Activated naive CD4-positive, alpha-beta T cell treated with anti-CD3 and anti-CD28 coated beads, Interleukin-2, amount 50 U/mL, for 24 hours (primary cell): Measurements from ENCODE around the gene MCF2L.
A peak's percentile ranks its signal among the peaks of the same experiment; 100 is the strongest.

Source experiments
- H3K27ac Mint-ChIP-seq: one replicate; pipeline ENCODE4 v1.8.0; 2021; ENCODE audit warnings: mild to moderate bottlenecking, mixed read lengths
- H3K27me3 Mint-ChIP-seq: one replicate; pipeline ENCODE4 v1.8.0; 2021; ENCODE audit warnings: mixed read lengths
- H3K36me3 Mint-ChIP-seq: one replicate; pipeline ENCODE4 v1.8.0; 2021; ENCODE audit warnings: mixed read lengths
- H3K4me1 Mint-ChIP-seq: one replicate; pipeline ENCODE4 v1.8.0; 2021; ENCODE audit warnings: mixed read lengths
- H3K4me3 Mint-ChIP-seq: one replicate; pipeline ENCODE4 v1.8.0; 2021; ENCODE audit warnings: mild to moderate bottlenecking, mixed read lengths
- H3K9me3 Mint-ChIP-seq: one replicate; pipeline ENCODE4 v1.8.0; 2021; ENCODE audit warnings: mixed read lengths

The MCF2L gene

DNA sequence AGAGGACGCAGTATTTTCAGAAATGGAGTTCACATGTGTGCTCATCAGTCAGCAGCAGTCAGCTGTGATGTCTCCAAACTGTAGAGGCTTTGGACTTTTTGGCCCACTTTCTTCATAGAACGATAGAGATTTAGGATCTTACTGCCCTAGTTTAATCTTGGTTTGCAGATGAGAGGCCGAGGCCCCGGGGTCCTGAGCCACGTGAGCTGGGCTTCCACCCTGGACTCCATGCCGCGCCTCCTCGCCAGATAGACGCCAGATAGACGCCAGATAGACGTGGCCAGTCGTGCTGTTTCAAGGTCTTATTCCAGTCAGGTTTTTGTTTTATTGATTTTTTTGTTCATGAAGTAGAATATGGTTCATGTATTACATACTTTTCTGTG lies 11.7 kb upstream of the MCF2L start:
- Mint-ChIP-seq H3K4me1 (no peaks in the 10 kb centered on the region), H3K36me3 (no peaks in the 10 kb centered on the region), H3K9me3 (no peaks in the 10 kb centered on the region), H3K4me3 (no peak overlapping the region), H3K27me3 (no peaks in the 10 kb centered on the region), H3K27ac (no peak overlapping the region)

DNA sequence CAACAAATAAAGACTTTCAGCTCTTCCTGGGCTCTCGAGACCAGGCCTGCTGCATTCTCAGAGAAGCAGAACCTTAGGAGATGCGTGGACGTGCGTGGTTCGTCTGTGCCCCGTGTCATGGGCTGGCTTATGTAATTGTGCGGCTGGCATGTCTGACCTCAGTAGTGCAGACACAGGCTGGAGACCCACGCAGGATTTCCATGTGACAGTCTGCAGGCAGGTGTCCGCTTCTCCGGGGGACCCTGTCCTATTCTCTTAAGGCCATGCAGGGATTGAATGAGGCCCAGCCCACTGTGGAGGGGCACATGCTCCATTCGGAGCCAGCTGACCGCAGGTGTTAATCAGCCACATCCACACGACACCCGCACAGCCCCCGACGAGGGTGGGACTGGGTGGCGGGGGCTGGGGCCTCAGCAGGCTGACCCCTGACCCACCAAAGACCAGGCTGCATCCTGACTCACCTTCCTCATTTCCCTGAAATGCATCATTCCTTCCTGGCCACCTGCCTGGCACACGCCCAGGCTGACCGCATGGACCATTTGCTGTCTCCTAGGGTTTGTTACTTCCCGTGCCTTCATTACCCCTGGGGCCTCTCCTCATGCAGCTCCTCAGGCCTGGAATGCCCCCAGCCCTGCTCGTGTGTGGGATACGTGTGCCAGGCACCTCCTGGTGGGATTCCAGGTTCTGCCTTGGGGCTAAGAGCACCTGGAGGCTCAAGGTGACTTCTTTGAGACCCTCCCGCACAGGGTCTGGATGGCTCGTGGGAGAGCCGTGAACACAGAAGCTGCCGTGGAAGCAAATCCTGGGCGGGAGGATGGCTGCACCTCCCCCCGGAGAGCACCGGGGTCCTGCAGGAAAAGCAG lies 10.7 kb upstream of the MCF2L start:
- no peaks in the 10 kb centered on the region for H3K36me3 Mint-ChIP-seq
- no peaks in the 10 kb centered on the region for H3K9me3 Mint-ChIP-seq
- no peaks in the 10 kb centered on the region for H3K4me1 Mint-ChIP-seq
- no peak overlapping the region for H3K27ac Mint-ChIP-seq
- no peak overlapping the region for H3K4me3 Mint-ChIP-seq
- no peaks in the 10 kb centered on the region for H3K27me3 Mint-ChIP-seq

GRCh38 chr13:112959206-112959605 lies 9.8 kb upstream of the MCF2L start:
- H3K4me3 Mint-ChIP-seq: no peak overlapping the region
- H3K9me3 Mint-ChIP-seq: no peaks in the 10 kb centered on the region
- H3K27ac Mint-ChIP-seq: no peak overlapping the region
- H3K4me1 Mint-ChIP-seq: no peaks in the 10 kb centered on the region
- H3K27me3 Mint-ChIP-seq: no peaks in the 10 kb centered on the region
- no peaks in the 10 kb centered on the region for H3K36me3 Mint-ChIP-seq

DNA sequence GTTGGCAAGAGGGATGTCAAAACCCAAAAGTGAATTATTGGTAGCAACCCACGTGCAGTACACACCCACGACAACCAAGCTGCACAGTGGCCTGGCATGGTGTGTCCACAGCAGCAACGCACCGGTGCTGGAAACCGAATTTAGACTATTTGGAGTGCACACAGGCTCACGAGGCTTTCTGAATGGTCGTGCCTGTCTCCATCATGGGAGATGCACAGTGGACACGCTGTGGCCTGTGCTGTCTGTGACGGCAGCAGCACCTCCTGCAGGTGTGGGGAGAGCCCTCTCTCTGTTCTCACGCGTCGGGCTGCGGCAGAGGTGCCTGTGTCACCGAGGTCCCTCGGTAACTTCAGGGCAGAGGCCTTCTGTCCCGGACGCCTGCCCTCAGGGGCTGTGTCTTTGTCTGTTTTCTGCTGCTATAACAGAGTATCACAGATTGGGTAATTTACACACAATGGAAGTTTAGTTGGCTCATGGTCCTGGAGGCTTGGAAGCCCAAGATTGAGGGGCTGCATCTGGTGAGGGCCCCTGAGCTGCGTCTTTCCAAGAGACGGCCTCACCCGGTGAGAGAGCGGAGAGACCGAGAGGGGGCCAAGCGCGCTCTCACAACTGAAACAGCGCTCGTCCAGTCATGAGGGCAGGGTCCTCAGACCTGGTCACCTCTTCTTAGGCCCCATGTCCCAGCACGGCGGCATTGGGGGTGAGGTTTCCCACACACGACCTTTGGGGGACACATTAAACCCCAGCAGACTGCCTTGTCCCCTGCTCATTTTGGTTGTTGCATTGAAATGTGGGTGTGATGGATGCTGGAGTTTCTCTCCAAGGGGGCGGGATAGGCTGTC lies 9.1 kb upstream of the MCF2L start:
- H3K9me3 Mint-ChIP-seq: no peaks in the 10 kb centered on the region
- H3K36me3 Mint-ChIP-seq: no peaks in the 10 kb centered on the region
- no peaks in the 10 kb centered on the region for H3K4me1 Mint-ChIP-seq
- H3K27me3 Mint-ChIP-seq: no peaks in the 10 kb centered on the region
- no peak overlapping the region for H3K27ac Mint-ChIP-seq
- no peak overlapping the region for H3K4me3 Mint-ChIP-seq

DNA sequence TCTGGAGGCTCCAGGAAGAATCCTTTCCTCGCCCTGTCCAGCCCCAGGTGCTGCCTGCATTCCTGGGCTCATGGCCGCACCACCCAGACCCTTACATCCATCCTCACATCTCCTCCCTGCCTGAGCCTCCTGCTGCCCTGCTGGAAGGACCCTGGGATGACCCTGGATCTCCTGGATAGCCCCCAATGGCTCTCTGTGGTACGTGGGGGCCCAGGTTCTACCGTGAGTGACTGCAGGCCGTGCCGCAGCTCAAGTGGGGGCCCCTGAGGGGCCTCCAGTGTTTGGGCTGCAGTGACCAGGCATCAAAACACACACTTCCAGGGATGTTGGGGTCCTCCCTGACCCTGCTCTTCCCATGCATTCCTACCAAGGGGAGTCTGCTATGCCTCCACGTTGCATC lies 8.3 kb upstream of the MCF2L start:
- H3K27me3 Mint-ChIP-seq: no peaks in the 10 kb centered on the region
- H3K9me3 Mint-ChIP-seq: no peaks in the 10 kb centered on the region
- H3K4me1 Mint-ChIP-seq: no peaks in the 10 kb centered on the region
- H3K36me3 Mint-ChIP-seq: no peaks in the 10 kb centered on the region
- no peak overlapping the region for H3K4me3 Mint-ChIP-seq
- H3K27ac Mint-ChIP-seq: no peak overlapping the region

DNA sequence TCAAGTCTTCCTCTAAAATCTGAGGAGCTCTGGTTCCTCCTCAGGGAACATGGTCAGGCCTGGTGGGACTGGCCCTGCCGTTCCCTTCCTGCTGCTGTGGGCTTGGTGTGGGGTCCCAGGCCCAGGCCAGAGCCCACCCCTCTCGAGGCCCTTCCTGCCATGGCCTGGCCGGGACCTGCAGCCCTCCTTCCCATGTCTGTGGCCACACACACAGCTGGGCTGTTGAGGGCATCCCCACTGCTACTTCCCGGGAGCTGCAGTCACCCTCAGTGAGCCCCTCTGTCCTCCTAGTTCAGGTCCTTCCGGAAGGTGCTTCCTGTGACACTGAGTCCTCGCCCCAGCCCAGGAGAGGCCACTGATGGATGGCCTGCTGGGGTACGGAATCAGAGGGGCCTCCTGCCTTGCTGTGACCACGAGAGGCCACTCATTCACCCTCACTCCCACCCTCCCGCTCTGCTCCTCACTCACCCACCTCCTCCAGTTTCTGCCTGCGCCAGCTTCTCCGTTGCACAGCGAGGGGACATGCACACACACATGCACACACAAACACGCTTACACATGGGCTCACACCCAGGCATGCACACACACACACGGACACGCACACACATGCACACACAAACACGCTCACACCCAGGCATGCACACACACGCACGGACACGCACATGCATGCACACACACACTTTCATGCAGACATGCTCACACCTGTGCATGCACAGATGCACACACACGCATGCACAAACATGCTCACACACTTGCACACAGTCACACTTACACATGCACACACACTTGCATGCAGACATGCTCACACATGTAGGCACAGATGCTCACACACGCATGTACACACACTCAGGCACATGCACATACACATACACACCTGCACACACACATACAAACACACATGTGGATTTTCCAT lies 7.3 kb upstream of the MCF2L start:
- Mint-ChIP-seq H3K36me3 (no peaks in the 10 kb centered on the region), H3K4me3 (no peak overlapping the region), H3K4me1 (peaks cover 4% of the 10 kb centered on the region), H3K27me3 (no peaks in the 10 kb centered on the region), H3K9me3 (no peaks in the 10 kb centered on the region), H3K27ac (no peak overlapping the region)

GRCh38 chr13:112962396-112962795 lies 6.6 kb upstream of the MCF2L start:
- no peaks in the 10 kb centered on the region for H3K27me3 Mint-ChIP-seq
- no peak overlapping the region for H3K4me3 Mint-ChIP-seq
- peaks cover 4% of the 10 kb centered on the region for H3K4me1 Mint-ChIP-seq
- no peaks in the 10 kb centered on the region for H3K9me3 Mint-ChIP-seq
- no peak overlapping the region for H3K27ac Mint-ChIP-seq
- H3K36me3 Mint-ChIP-seq: no peaks in the 10 kb centered on the region

- Mint-ChIP-seq H3K4me3 (no peak overlapping the region), H3K27ac (no peak overlapping the region), H3K27me3 (no peaks in the 10 kb centered on the region), H3K36me3 (no peaks in the 10 kb centered on the region), H3K4me1 (peaks cover 8% of the 10 kb centered on the region), H3K9me3 (no peaks in the 10 kb centered on the region)
Measured at GRCh38 chr13:112962911-112963625, 5.9 kb upstream of the MCF2L start.

DNA sequence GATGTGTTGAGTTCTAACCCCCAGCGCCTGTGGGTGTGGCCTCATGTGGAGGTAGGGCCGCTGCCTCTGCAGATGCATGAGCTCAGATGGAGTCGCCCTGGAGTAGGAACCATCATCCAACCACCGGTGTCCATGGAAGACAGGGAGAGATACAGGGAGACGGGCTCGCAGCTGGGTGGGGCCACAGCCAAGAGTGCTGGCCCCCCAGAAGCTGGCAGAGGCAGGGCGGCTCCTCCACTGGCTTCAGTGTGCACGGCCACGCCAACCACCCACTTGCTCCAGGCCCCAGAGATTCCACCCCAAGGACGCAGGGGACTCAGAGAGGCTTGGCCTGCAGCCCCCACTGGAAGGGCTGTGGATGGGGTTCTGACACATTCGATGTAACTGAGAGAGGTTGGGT lies 5.4 kb upstream of the MCF2L start:
- H3K27me3 Mint-ChIP-seq: no peaks in the 10 kb centered on the region
- peaks cover 10% of the 10 kb centered on the region for H3K4me1 Mint-ChIP-seq
- no peaks in the 10 kb centered on the region for H3K36me3 Mint-ChIP-seq
- H3K4me3 Mint-ChIP-seq: no peak overlapping the region
- no peak overlapping the region for H3K27ac Mint-ChIP-seq
- H3K9me3 Mint-ChIP-seq: no peaks in the 10 kb centered on the region

DNA sequence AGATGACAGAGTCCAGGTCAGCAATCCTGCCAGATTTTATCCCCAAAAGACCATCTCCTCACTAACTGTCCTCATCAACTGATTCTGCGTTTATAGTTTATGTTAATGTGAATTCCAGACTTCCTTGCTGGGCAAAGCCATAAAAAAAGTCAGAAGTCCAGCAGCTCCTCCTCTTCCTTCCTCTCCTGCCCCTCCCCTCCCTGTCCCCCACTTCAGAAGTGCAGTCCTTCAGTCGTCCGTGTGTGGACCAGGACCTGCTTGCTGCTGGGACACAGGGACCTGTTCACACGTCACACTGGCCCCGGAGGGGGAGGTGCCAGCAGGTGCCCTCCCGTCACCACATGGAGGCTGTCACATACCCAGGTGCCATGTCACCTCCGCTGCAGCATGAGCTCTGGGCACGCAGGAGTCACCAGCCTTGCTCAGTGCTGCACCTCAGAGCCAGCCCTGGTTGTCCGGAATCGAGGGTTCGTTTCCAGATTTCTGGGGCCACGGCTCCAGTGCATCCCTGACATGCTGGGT lies 4.0 kb upstream of the MCF2L start:
- Mint-ChIP-seq H3K27me3 (no peaks in the 10 kb centered on the region), H3K9me3 (no peaks in the 10 kb centered on the region), H3K4me3 (no peak overlapping the region), H3K36me3 (no peaks in the 10 kb centered on the region), H3K27ac (no peak overlapping the region), H3K4me1 (peaks cover 20% of the 10 kb centered on the region)

GRCh38 chr13:112965573-112966115 lies 3.4 kb upstream of the MCF2L start:
- Mint-ChIP-seq H3K27me3 (no peaks in the 10 kb centered on the region), H3K27ac (no peak overlapping the region), H3K4me1 (peaks cover 26% of the 10 kb centered on the region), H3K4me3 (no peak overlapping the region), H3K36me3 (no peaks in the 10 kb centered on the region), H3K9me3 (no peaks in the 10 kb centered on the region)

- Mint-ChIP-seq H3K4me3 (no peak overlapping the region), H3K4me1 (peaks cover 31% of the 10 kb centered on the region), H3K27ac (no peak overlapping the region), H3K36me3 (no peaks in the 10 kb centered on the region), H3K9me3 (no peaks in the 10 kb centered on the region), H3K27me3 (no peaks in the 10 kb centered on the region)
Measured at GRCh38 chr13:112966776-112967175, 2.2 kb upstream of the MCF2L start.

GRCh38 chr13:112967686-112968379 lies 1.2 kb upstream of the MCF2L start:
- peak overlapping the region; percentile 84 for H3K4me3 Mint-ChIP-seq
- H3K27ac Mint-ChIP-seq: peak overlapping the region; percentile 51
- H3K4me1 Mint-ChIP-seq: peaks cover 40% of the 10 kb centered on the region
- H3K36me3 Mint-ChIP-seq: no peaks in the 10 kb centered on the region
- H3K9me3 Mint-ChIP-seq: no peaks in the 10 kb centered on the region
- H3K27me3 Mint-ChIP-seq: no peaks in the 10 kb centered on the region

DNA sequence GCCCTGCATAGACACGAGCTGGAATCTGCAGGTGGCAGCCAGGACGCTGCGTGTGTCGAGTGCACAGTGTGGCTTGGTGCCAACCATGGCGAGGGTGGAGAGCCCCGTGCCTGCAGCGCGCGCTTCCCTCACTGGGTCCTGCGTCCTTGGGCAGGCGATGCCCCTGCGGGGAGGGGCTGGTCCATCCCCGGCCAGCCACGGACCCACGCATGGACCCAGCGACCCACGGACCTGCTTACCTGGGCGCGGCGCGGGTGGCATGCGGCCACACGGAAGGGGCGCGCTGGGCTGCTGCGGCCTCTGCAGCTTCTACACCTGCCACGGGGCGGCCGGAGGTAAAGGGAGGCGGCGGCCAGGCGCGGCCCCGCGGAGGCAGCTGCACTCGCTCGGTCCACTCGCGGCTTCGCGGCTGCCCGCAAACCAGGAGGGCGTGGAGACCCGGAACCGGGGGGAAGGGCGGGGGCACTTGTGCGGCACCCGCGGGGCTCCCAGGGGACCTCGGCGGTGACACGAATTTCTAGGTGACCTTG lies 569 bp upstream of the MCF2L start:
- Mint-ChIP-seq H3K4me1 (peaks cover 40% of the 10 kb centered on the region), H3K36me3 (no peaks in the 10 kb centered on the region), H3K27ac (peak overlapping the region; percentile 51), H3K9me3 (no peaks in the 10 kb centered on the region), H3K27me3 (no peaks in the 10 kb centered on the region), H3K4me3 (peak overlapping the region; percentile 84)
